HL-60/S4 treated with phorbol 12-myristate 13-acetate at 8.2 ng/mL for 4 days and 3 days (cell line): ENCODE results near the gene SLC1A2.

Experiments used
- in situ Hi-C: fragments of 300-500 bp; cut with MboI; formaldehyde crosslinking; loops from 2 replicates; pipeline ENCODE4 v1.15.0; 2022; ENCODE audit warnings: low sequenced_read_pairs

Gene SLC1A2

DNA sequence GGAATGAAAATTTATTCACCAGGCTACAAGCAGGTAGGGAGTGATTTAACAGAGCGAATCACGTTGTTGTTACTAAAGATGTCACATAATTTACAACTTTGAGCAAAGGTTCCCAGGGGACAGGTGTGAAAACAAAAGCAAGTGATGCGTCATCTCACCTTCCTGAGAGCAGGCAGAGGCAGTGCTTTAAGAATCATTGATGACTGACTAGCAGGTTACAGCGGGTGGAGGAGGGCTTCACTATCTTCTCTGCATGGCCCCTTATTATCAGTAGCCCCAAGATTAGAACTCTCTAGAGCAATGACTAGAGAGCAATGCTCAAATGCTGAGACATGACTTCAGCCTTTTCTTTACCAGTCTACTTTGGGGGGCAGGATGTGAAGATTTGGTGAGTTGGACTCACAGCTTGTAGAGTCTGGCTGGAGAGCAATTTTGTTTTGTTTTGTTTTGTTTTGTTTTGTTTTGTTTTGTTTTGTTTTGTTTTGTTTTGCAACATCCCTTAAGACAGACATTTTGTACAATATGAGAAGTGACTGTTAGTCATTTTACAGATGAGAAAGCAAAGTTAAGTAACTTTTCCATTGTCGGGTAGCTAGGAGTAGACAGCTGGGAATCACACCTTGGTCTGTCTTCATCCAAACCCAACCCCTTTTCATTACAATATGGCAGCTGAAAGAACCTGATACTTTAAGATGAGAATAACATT is 84.8 kb downstream of the SLC1A2 start:
- in situ Hi-C loops = no loop called here

DNA sequence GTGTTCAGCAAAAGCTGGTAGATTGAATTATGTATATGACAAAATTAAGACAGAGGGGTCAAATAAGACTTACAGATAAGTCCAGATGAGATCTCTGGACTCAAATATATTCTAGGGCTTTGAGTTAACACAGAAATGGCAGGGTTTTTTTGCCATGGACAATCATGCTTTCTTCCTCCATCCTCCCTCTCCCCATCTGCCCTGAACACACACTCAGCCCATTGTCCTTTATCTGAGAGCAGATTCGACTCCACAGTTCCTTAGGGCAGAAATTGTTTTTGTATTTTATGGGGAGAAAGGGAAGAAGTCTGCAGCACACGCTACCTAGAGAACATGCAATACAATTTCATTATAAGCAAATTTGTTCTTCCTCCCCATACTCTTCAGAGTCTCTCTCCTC is 86.8 kb downstream of the SLC1A2 start:
- in situ Hi-C loops = no loop called here

DNA sequence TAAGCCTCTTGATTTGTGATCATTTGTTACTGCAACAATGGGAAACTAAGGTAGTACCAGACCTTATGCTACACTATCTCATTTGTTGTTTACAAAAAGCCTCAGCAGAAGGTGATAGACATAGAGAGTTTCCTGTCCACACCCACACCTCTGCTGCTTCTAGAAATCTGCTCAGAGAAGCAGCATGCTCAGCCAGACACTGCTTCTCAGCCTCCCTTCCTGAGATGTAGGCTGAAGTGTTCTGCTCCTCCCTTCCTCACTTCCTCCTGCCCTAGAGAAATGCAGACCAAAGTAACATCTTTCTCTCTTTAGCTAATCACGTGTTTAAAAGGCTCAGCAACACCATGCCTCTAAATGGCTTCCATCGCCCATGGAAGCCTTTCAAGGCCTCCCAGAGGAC is 88.4 kb downstream of the SLC1A2 start:
- in situ Hi-C loops = no loop called here

DNA sequence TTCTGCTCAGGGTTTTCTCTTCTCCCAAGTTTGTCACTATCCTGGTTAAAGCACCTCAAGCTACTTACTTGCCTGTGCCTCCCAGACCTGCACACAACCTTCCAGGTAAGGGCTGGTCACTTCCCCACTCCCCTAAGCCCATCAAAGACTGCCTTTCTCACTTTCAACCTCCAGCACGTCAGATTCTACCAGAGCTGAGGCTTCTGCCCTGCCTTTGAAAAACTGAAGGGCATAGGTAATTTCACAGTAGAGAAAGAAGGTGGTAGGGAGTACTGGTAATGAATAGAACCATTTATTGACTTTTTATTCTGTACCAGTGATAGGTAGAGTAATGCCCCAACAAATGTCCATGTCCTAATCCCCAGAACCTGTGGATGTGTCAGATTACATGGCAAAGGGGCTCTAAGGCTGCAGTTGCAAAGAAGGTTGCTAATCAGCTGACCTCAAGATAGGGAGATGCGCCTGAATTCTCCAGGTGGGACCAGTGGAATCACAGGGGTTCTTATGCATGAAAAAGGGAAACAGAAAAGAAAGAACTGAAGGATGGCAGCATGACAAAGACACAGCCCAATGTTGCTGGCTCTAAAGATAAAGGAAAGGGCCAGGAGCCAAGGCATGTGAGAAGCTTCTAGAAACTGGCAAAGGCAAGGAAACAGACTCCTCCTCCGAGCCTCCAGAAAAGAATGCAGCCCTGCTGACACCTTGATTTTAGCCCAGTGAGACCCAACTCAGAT is 89.0 kb downstream of the SLC1A2 start:
- in situ Hi-C loops = no loop called here

DNA sequence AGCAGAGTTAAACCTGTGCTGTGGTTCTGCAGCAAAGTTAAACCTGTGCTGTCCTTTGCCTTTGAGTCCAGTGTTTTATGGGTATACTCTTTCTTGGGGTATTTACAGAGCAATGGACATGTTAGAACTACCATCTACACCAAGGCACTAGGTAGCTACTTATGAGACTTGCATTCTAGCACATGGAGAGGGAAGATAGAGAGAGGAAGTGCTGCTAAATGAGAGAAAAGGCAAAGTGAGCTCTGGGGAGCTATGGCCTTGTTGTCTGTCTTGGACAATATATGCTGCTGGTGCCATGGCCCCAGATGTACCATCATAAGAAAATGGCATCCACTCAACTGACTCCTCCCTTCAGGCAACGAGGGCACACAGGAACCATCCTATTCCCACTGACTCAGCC is 91.5 kb downstream of the SLC1A2 start:
- in situ Hi-C loops = no loop called here

DNA sequence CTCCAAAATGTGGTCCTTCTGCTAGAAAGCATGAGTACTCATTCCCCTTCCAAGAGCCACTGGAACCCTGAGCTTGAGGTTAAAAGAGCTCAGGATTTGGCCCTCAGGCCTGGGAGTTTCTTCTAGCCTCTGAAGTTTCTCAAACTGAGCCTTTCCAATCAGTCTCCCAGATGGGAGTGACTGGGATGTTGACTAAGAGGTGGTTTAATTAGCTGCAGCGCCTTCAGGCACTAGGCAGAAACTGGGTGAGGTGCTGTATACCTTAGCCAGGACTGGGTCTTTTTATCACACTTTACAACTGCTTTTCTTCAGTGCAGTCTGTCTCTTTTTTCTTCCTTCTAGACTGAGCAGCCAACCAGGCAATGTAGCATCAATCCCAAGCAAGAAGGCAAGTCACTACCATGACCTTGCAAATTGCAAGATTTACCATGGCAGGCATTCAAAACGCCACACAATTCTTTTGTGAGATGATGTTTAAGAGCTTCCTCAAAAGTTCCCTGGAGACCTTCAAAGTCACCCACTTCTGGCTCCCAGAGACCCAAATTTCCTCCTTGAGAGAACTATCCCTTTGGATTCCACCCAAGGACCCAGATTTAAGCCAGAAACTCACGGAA is 93.0 kb downstream of the SLC1A2 start:
- in situ Hi-C loops = no loop called here

DNA sequence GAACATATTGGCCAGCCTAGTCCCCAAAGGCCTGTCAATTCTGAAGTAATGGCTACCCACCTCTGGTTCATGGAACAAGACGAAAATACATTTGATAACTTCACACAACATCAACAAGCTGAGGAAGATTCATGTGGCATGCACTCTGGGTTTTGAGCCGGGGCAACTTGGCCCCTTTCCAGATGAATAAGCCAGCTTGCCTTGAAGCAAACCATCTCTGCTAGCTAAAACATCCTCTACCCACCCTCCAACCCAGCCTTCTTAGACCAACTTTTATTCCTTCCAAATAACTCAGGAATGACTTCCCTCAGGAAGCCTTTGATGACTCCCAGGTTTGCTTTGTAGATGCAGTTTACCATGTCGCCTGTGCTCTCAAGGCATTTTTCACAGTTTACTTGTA is 94.4 kb downstream of the SLC1A2 start:
- in situ Hi-C loops = no loop called here

DNA sequence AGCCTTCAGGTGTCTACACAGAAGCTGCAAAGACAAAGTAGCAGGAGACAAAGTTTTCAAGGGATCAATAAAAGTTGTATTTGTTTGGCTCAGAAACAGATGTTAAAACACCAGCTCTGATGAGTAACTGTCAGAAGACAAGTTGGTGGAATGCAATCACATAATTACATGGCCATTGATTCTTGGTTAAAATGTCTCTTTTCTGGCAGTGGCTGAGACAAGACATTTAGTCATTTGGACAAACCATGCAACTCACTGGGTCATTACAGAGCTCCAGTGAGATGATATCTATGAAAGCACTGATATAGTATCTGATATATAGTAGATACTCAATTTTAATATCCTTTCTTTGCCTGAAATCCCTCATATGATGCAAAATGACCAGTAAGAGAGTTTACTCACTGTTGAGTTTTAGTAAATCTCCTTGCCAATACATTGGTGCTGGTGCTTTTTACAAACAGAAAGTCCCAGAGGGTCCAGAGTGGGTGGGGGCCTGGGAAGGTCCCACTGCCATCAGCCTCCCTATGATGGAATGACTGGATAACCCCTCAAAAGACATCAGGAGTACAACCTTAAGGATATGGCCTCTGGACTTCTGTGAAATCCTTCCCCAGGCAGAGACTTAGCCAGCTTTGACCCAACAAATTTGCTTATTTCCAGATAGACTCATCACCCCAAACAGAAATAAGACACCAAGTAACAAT is 95.0 kb downstream of the SLC1A2 start:
- in situ Hi-C loops = no loop called here

DNA sequence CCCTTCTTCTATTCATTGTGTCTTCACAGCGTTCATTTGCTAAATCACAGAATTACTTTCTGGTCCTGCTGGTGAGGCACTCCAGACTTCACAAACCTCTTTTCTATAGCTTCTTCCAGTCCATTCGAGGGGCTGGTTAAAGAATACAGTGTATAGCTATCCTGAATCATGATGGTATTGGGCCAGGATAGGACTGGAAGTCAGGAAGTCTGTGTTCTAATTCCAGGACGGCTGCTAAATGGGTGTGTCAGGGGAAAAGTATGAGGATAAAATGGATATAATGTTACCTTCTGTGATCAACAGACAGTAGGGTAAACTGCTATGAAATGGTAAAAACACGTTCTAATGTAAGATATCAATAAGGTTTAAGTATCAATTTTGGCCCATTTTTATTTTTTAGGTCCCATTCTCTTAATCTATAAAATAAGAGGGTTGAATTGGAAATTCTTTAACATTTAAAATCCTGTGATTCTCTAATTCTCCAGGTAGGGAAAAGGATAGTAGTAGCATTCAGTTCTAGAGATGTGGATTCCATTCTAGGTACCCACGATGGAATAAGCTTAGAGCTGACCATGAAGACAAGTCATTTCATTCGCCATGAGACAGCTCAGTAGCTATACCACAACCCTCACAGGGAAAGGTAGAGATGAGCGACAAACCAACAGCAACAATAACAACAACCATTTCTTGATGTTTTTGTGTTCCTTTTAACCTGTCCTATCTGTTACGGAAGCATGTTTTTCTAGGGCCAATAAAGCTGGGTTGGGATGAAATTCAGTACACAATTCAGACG is 96.1 kb downstream of the SLC1A2 start:
- in situ Hi-C loops = no loop called here

DNA sequence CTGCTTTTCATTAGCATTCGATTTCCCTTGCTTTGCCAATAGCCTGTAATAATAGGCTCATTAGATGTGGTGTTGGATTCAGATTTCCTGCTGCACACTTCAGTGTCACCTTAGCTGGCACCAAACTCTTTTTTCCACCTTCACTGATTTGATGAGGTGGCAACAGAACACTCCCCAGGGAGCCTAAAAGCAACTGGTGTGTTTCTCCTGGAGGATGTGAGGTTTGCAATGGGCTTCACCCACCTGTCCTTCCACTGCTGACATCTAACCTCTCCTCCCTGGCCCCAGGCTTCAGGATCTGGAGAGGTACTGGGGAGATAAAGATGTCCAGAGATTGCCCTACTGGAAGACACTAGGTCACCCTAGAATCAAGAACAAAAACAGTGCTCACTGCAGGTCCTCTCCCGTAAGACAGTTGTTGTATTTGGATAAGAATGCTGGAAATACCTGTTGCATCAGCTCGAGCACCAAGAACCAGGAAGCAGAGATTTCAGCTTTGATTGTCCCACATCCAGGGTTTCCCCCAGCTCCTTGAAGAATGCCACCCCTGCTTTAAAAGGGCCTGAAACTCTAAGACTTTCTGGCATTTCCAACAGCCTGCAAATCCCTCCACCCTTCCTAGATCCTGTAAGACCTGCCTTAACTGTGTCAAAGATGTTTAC is 96.9 kb downstream of the SLC1A2 start:
- in situ Hi-C loops = no loop called here

DNA sequence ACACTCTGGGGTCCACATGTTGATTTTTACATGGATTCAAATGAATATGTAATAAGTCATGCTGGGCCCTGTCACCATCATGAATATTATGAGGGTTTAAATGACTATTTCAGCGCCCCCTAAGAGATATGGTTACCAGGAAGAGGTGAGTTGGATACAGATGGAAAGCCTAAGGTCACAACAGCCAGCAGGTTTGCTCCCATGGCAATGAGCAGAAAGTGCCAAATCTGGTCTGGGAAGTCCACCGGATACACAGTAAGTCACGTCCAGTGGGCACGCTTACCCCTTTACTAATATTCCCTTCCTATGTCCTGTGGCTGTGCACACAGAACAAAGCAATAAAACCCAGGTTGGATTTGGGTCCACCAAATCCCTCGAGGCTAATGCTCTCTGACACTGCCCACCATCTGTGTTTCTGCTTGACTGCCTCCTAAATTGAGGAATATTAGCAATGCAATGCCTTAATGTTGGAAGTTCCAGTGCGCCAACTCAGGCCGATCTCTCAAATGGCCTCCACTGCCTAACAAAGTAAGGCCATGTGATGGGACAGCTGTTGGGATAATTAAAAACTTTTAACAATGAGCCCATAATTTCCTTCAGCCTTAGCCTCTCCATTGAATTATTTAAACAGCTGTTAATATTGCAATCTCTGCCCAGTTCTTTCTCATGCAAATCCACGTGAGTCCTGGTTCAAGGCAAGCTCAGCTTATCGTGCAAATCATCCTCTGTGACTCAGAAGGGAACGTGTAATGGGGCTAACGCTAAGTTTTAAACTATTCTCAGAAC is 97.6 kb downstream of the SLC1A2 start:
- in situ Hi-C loops = no loop called here

DNA sequence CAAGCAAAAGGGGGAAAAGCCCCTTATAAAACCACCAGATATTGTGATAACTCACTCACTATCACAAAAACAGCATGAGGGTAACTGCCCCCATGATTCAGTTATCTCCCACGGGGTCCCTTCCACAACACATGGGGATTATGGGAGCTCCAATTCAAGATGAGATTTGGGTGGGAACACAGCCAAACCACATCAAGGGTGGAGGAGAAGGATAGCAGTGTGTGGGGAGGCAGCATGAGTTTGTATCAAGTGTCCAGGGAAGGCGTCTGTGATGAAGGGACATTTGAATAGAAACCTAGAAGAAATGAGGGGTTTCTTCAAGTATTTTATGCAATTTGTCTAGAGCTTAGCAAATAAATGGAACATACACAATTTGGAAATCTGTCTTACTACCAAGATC is 98.2 kb downstream of the SLC1A2 start:
- in situ Hi-C loops = no loop called here

DNA sequence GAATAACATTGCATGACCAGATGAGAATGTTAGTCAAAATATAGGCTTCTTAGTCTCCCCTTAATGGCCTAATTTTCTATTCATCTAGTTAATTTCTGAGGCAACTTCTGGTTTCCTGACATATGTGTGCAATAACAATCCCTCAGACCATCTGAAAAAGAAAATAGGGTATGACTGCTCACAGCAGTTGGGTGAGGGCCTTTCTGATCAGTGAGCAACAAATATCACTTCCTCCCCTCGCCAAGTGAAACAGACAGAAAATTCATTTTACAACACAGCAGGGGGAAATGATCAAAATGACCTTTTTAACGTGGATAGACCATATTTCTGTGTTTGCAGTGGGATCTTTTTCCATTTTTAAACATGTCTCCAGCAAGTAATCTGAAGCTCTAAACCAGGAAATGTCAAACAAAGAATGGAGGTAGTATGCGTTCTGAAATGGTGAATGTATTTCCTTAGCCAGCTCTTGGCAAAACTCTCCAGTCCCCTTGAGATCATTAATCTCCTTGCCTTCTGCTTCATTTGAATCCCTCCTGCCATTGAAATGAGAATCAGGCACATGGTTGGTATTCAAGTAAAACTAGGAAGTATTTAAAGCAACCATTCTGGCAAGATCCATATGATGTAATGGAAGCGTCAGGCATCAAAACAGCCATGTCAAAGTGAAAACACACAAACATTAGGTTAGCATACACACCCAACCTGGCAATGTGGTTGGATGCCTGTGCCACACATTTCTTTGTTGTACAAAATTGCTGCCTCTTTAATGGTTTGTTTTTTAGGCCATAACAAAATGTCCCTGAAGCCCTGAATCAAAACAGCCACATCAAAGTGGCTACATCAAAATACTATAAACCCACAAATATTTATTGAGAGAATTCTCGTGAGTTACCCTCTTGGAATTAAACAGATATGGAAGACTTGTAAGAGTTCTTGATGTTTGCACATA is 100.1 kb downstream of the SLC1A2 start:
- in situ Hi-C loops = no loop called here

DNA sequence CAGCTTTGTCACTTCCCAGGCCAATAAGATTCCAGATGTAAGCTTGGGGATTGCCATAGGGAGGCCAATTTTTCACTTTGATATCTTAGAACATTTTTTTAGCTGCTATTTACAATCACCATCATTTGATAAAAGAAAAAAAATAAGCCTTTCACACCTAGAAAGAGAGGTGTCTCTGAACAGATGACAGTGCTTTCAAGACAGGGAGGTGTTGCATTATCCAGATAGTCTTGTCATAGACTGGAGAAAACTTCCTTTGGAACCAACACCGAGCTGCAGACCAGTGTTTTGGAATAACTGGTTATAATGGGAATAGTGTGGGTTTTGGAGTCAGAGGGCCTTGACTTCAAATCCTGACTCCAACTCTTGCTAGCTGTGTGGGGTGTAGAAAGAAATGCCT is 101.0 kb downstream of the SLC1A2 start:
- in situ Hi-C loops = no loop called here

DNA sequence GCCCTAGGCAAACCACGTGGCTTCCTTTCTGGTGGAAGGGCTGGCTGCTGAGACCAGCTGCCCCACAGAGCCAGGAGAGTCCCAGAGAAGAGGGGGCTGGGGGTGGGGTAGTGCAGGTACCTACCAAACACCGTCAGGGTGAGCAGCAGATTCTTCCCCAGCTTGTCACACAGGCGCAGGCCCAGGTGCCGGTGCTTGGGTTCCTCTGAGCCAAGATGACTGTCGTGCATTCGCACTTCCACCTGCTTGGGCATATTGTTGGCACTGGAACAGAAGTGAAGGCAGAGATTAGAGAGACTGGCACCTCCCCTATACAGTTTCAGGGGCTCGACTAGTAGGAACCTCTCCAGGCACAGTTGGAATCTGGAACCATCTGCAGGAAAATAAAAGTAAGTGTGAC is 102.1 kb downstream of the SLC1A2 start:
- in situ Hi-C loops = no loop called here

DNA sequence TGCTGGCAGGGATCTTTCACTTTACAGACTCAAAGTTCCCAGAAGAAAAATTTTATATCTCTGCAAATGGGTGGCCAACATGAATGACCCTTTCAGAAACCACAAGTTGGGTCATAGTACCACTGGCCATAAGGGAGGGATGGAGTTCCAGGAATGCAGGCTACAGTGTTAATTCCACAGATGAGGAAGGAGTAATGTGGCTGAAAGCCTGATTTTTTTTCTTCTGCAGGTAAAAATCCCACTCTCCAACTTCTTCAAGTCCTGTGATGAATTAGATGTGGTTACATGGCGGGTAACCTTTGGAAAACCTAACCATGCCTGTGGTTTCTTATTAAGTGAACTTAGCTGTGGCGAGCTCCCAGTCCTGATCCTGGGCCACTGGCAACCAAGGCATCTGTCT is 103.2 kb downstream of the SLC1A2 start:
- in situ Hi-C loops = no loop called here

DNA sequence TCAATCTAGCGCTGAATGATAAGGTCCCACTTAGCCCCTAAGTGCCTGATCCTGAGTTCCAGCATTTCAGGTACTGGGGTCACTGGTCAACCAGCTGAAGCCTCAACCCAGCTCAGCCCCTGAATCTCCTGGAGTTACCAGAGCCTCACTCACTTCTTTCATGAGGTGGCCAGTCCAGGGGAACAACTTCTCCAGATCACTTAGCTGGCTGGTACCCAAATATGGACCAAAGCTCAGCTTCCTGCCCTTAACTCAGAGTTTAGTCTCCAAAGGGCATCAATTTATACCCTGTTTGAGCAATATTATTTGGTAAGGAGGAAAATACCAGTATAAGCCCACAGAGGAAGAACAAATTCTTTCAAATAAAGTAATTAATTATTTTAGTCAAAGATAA is 105.6 kb downstream of the SLC1A2 start:
- in situ Hi-C loops = no loop called here

DNA sequence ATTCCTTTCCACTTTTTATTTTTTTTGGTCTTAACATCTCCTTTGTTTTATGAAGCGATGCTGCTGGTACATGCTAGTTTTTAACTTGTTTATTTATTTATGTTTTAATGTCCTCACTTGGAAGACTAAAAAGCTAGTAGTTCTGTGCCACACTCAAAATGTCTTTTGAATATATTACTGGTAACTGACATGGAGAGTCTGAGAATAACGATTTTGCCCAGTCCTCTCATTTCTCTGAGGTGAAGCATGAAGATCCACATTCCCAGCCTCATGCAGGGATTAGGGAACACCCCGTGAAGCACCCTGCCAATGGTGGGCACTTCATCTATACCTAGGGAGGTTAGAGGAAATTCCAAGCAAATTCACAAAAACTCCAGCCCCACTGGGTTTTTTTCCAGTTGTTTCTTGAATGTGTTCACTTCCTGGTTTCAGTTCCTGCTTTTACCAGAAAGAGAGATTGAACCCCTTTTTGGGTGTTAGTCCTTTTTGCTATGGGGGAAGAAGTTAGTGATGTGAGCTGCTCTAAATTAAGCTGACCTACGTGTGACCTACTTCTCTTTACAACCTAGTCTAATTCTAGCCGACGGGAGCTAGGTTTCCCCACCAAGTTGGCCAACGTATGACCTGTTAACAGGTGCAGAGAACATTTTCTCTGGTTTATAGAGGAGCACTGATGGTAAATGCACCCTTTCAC is 106.1 kb downstream of the SLC1A2 start:
- in situ Hi-C loops = no loop called here
